ENCODE measurements around the gene NR6A1. TPM values are rescaled to one million over a fixed set of nuclear protein-coding genes. Genes with fewer than 3 reads are reported as not detected.

Gene NR6A1
- 1 to 10 TPM; 4.8 to 4.9 TPM for total RNA-seq

GRCh38 chr9:124771021-124771866 is at the start of gene NR6A1:
Gene NR6A1 (minus strand): TSS chr9:124771311.
- Histone ChIP-seq H3K36me3 (no peaks in the 10 kb centered on the region), H3K4me1 (peaks cover 1% of the 10 kb centered on the region), H3K27me3 (peaks cover 4% of the 10 kb centered on the region), H3K9me3 (no peaks in the 10 kb centered on the region), H3K4me3 (peak within 1 kb of the TSS; percentile 82), H3K9ac (ENCODE audit: low read depth in 2 of 2, low read length in 2 of 2) (peak within 1 kb of the TSS; percentile 74 to 85), H3K27ac (peak within 1 kb of the TSS; percentile 88)
- no peak for TF ChIP-seq CTCF (IDR thresholded peaks at IDR 0.05)
- intact Hi-C loops (cut with DNase I): loop anchor here (5.0 to 10.0 kb wide), 2 partner anchors 374 to 601 kb away; partner anchors contain the start of gene SCAI
- peak; percentile 98 for DNase-seq

GRCh38 chr9:124818431-124819281 is 47.5 kb upstream of the NR6A1 start:
- no peak for DNase-seq
- H3K27ac ChIP-seq: no peak overlapping the region
- no peaks in the 10 kb centered on the region for H3K4me1 ChIP-seq

GRCh38 chr9:124815601-124816000 is 44.5 kb upstream of the NR6A1 start:
- no peak for DNase-seq
- Histone ChIP-seq H3K27me3 (no peaks in the 10 kb centered on the region), H3K4me3 (no peak overlapping the region), H3K9ac (ENCODE audit: low read depth in 2 of 2, low read length in 2 of 2) (no peak overlapping the region), H3K27ac (no peak overlapping the region), H3K36me3 (no peaks in the 10 kb centered on the region), H3K4me1 (no peaks in the 10 kb centered on the region), H3K9me3 (no peaks in the 10 kb centered on the region)
- TF ChIP-seq CTCF (IDR thresholded peaks at IDR 0.05): no peak
- intact Hi-C loops (cut with DNase I): no loop called here

More at GRCh38 chr9:124818431-124819281, 47.5 kb upstream of the NR6A1 start:
- Histone ChIP-seq H3K4me3 (no peak overlapping the region), H3K27me3 (no peaks in the 10 kb centered on the region), H3K9ac (ENCODE audit: low read depth in 2 of 2, low read length in 2 of 2) (no peak overlapping the region), H3K9me3 (no peaks in the 10 kb centered on the region), H3K36me3 (no peaks in the 10 kb centered on the region)
- intact Hi-C loops (cut with DNase I): no loop called here
- TF ChIP-seq CTCF (IDR thresholded peaks at IDR 0.05): no peak

GRCh38 chr9:124814164-124814535 is 43.0 kb upstream of the NR6A1 start:
- Histone ChIP-seq H3K27ac (no peak overlapping the region), H3K9me3 (no peaks in the 10 kb centered on the region), H3K9ac (ENCODE audit: low read depth in 2 of 2, low read length in 2 of 2) (no peak overlapping the region), H3K4me3 (no peak overlapping the region), H3K27me3 (no peaks in the 10 kb centered on the region), H3K36me3 (no peaks in the 10 kb centered on the region), H3K4me1 (no peaks in the 10 kb centered on the region)
- TF ChIP-seq CTCF (IDR thresholded peaks at IDR 0.05): no peak
- intact Hi-C loops (cut with DNase I): no loop called here
- no peak for DNase-seq

GRCh38 chr9:124813501-124814163 is 42.5 kb upstream of the NR6A1 start:
- no peak for DNase-seq
- Histone ChIP-seq H3K27ac (no peak overlapping the region), H3K27me3 (no peaks in the 10 kb centered on the region), H3K36me3 (no peaks in the 10 kb centered on the region), H3K9ac (ENCODE audit: low read depth in 2 of 2, low read length in 2 of 2) (no peak overlapping the region), H3K9me3 (no peaks in the 10 kb centered on the region), H3K4me3 (no peak overlapping the region), H3K4me1 (no peaks in the 10 kb centered on the region)
- TF ChIP-seq CTCF (IDR thresholded peaks at IDR 0.05): no peak
- intact Hi-C loops (cut with DNase I): no loop called here

Measured in colonic mucosa (tissue), 4 donors.